CD14-positive monocyte (primary cell): Measurements from ENCODE around the gene LIMK2. TPM values are rescaled to one million over a fixed set of nuclear protein-coding genes. Genes with fewer than 3 reads are reported as not detected.

Experiments used
- DNase-seq, 3 donors: peaks; one replicate each; pipeline ENCODE4 v3.0.0-alpha.2; 2011 to 2022
- H2AFZ ChIP-seq: 2 replicates; pipeline ENCODE4 v1.6.0; 2012; ENCODE audit warnings: mild to moderate bottlenecking, low read depth, low read length, inconsistent platforms; ENCODE audit not compliant: insufficient read depth, poor library complexity, severe bottlenecking
- H3K27ac ChIP-seq, 2 donors: 1 replicate in 1 of 2; 2 replicates in 1 of 2; pipeline ENCODE4 v1.5.1; 2012 to 2013; ENCODE audit warnings: low read length in 2 of 2, control low read depth in 1 of 2, inconsistent platforms in 1 of 2, low read depth in 1 of 2, mild to moderate bottlenecking in 1 of 2
- H3K27me3 ChIP-seq, 2 donors: one replicate each; pipeline versions ENCODE4 v1.6.0 to v1.6.1; 2011 to 2013; ENCODE audit warnings: low read length in 2 of 2; ENCODE audit not compliant: control insufficient read depth in 2 of 2, insufficient read depth in 2 of 2
- H3K36me3 ChIP-seq, 2 donors: replicated peaks in 1 of 2; 1 replicate in 1 of 2; 2 replicates in 1 of 2; pipeline versions ENCODE4 v1.5.1 to v1.6.1; 2012 to 2013; ENCODE audit warnings: low read length in 2 of 2, control low read depth in 1 of 2, inconsistent platforms in 1 of 2, mild to moderate bottlenecking in 1 of 2; ENCODE audit not compliant: insufficient read depth in 2 of 2, control insufficient read depth in 1 of 2
- H3K4me1 ChIP-seq, 2 donors: 1 replicate in 1 of 2; 2 replicates in 1 of 2; pipeline versions ENCODE4 v1.5.1 to v1.6.1; 2012 to 2013; ENCODE audit warnings: low read length in 2 of 2, control low read depth in 1 of 2, inconsistent platforms in 1 of 2, mild to moderate bottlenecking in 1 of 2, moderate library complexity in 1 of 2; ENCODE audit not compliant: insufficient read depth in 2 of 2, control insufficient read depth in 1 of 2
- H3K4me2 ChIP-seq: replicated peaks from 2 replicates; pipeline ENCODE3; 2012; ENCODE audit warnings: low read length, moderate library complexity, mild to moderate bottlenecking; ENCODE audit not compliant: poor library complexity, severe bottlenecking; ENCODE audit errors: extremely low read depth
- H3K4me3 ChIP-seq, 3 experiments: fragments of 200-600 bp in 1 of 3; sonication (generic) in 1 of 3; replicated peaks in 1 of 3; 1 replicate in 2 of 3; 2 replicates in 1 of 3; pipeline ENCODE4 v1.5.1; 2011 to 2013; ENCODE audit warnings: low read length in 3 of 3, mild to moderate bottlenecking in 3 of 3, control low read depth in 2 of 3, low read depth in 2 of 3, inconsistent platforms in 1 of 3, moderate library complexity in 1 of 3
- H3K79me2 ChIP-seq: 2 replicates; pipeline ENCODE4 v1.6.0; 2012; ENCODE audit warnings: mild to moderate bottlenecking, control low read depth, inconsistent platforms, low read length, moderate library complexity; ENCODE audit not compliant: insufficient read depth
- H3K9ac ChIP-seq: 2 replicates; pipeline ENCODE4 v1.6.0; 2017; ENCODE audit warnings: low read length, mild to moderate bottlenecking; ENCODE audit not compliant: insufficient read depth, poor library complexity, severe bottlenecking
- H3K9me3 ChIP-seq, 2 donors: replicated peaks in 1 of 2; 1 replicate in 1 of 2; 2 replicates in 1 of 2; pipeline versions ENCODE4 v1.5.1 to v1.6.1; 2012 to 2013; ENCODE audit warnings: low read length in 2 of 2, control low read depth in 1 of 2; ENCODE audit not compliant: control insufficient read depth in 1 of 2, insufficient read depth in 1 of 2
- H4K20me1 ChIP-seq: 2 replicates; pipeline ENCODE4 v1.6.0; 2012; ENCODE audit warnings: mild to moderate bottlenecking, low read length, control low read depth, moderate library complexity; ENCODE audit not compliant: insufficient read depth
- H3K27ac Mint-ChIP-seq, 7 donors: one replicate each; pipeline ENCODE4 v1.8.0; 2020; ENCODE audit warnings: mild to moderate bottlenecking in 7 of 7, mixed read lengths in 7 of 7, moderate library complexity in 6 of 7, inconsistent platforms in 2 of 7
- H3K27me3 Mint-ChIP-seq, 3 donors: one replicate each; pipeline ENCODE4 v1.8.0; 2021 to 2022; ENCODE audit warnings: low read depth in 3 of 3, mild to moderate bottlenecking in 3 of 3, mixed read lengths in 3 of 3, moderate library complexity in 3 of 3, inconsistent platforms in 1 of 3
- H3K36me3 Mint-ChIP-seq, 2 donors: one replicate each; pipeline ENCODE4 v1.8.0; 2020; ENCODE audit warnings: mixed read lengths in 2 of 2, inconsistent platforms in 1 of 2, mild to moderate bottlenecking in 1 of 2
- H3K4me1 Mint-ChIP-seq: one replicate; pipeline ENCODE4 v1.8.0; 2020; ENCODE audit warnings: mild to moderate bottlenecking, mixed read lengths
- H3K4me3 Mint-ChIP-seq, 2 donors: one replicate each; pipeline ENCODE4 v1.8.0; 2020; ENCODE audit warnings: mild to moderate bottlenecking in 2 of 2, mixed read lengths in 2 of 2, moderate library complexity in 1 of 2
- H3K9me3 Mint-ChIP-seq, 7 donors: one replicate each; pipeline ENCODE4 v1.8.0; 2020 to 2022; ENCODE audit warnings: mixed read lengths in 7 of 7, mild to moderate bottlenecking in 6 of 7, moderate library complexity in 6 of 7, inconsistent platforms in 2 of 7
- WGBS: methylation state at CpG from one replicate; pipeline ENCODE4 v1.1.5; 2013; ENCODE audit warnings: missing lambda C conversion rate; ENCODE audit not compliant: insufficient coverage; 5-methylcytosine and 5-hydroxymethylcytosine counted together
- intact Hi-C, 2 donors: fragments of 100-400 bp; cut with micrococcal nuclease; formaldehyde crosslinking; loops; one replicate each; pipeline versions ENCODE4 v1.15.0 to v1.15.1; 2023
- polyA plus RNA-seq, 3 donors: library from polyadenylated mRNA; depleted of rRNA in 1 of 3; unstranded in 2 of 3; stranded (reverse) in 1 of 3; fragments of 300-500 nt in 2 of 3; fragments of >200 nt in 1 of 3; fragmentation: Illumina TruSeq in 2 of 3; gene quantifications; 1 replicate in 2 of 3; 2 replicates in 1 of 3; pipeline ENCODE4 v1.2.3, GENCODE V29; 2012 to 2021
- TF ChIP-seq, protein P1 (sequence below): fragments of 200-600 bp; IDR thresholded peaks from one replicate; pipeline ENCODE4 v1.8.0; 2022; ENCODE audit warnings: antibody characterized with exemption, mild to moderate bottlenecking

LIMK2 gene
- polyA plus RNA-seq, 3 donors = 5.5 to 14.2 (median 10.1) TPM

DNA sequence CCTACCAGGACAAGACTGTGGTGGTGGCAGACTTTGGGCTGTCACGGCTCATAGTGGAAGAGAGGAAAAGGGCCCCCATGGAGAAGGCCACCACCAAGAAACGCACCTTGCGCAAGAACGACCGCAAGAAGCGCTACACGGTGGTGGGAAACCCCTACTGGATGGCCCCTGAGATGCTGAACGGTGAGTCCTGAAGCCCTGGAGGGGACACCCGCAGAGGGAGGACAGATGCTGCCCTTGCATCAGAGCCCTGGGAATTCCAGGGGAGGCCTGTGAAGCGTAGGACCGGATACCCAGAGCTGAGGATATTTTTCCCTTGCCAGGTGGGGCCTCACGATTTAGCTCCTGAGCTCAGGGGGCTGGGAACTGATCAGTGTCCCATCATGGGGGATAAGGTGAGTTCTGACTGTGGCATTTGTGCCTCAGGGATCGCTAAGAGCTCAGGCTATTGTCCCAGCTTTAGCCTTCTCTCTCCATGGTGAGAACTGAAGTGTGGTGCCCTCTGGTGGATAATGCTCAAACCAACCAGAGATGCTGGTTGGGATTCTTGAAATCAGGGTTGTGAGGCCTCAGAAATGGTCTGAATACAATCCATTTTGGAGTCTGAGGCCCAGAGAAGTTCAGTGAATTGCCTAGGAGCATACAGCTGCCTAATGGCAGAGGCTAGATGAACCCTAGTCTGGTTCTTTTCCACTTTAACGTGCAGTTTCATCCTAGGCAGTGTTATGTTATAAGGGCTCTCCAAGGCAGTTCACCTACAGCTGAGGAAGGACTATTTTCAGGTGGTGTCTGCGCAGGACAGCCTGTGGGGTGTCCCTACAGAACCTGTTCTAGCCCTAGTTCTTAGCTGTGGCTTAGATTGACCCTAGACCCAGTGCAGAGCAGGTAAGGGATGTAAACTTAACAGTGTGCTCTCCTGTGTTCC lies 60.7 kb downstream of the LIMK2 start:
- TF ChIP-seq, protein P1, sequence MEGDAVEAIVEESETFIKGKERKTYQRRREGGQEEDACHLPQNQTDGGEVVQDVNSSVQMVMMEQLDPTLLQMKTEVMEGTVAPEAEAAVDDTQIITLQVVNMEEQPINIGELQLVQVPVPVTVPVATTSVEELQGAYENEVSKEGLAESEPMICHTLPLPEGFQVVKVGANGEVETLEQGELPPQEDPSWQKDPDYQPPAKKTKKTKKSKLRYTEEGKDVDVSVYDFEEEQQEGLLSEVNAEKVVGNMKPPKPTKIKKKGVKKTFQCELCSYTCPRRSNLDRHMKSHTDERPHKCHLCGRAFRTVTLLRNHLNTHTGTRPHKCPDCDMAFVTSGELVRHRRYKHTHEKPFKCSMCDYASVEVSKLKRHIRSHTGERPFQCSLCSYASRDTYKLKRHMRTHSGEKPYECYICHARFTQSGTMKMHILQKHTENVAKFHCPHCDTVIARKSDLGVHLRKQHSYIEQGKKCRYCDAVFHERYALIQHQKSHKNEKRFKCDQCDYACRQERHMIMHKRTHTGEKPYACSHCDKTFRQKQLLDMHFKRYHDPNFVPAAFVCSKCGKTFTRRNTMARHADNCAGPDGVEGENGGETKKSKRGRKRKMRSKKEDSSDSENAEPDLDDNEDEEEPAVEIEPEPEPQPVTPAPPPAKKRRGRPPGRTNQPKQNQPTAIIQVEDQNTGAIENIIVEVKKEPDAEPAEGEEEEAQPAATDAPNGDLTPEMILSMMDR = peak; percentile 79
- no peak overlapping the region for H3K4me2 ChIP-seq
- H3K36me3 ChIP-seq = peaks cover 62 to 91% of the 10 kb centered on the region in 2 donors
- peaks cover 5 to 6% of the 10 kb centered on the region in 2 donors for H3K4me1 ChIP-seq
- no peaks in the 10 kb centered on the region for H4K20me1 ChIP-seq
- H3K27me3 ChIP-seq = no peaks in the 10 kb centered on the region
- peaks cover 0 to 2% (median 2%) of the 10 kb centered on the region in 3 donors for H3K27me3 Mint-ChIP-seq
- H3K9me3 Mint-ChIP-seq = peaks cover 0 to 2% (median 0%) of the 10 kb centered on the region in 7 donors
- no peaks in the 10 kb centered on the region for H3K9me3 ChIP-seq
- H3K9ac ChIP-seq = no peak overlapping the region
- peaks cover 7% of the 10 kb centered on the region for H3K4me1 Mint-ChIP-seq
- H2AFZ ChIP-seq = no peak overlapping the region
- intact Hi-C loops = loop anchor here (5.0 to 10.0 kb wide), 4 partner anchors 60 to 508 kb away; partner anchors contain the start of genes LIMK2 (in 1 of the 2) and SELENOM (in 1 of the 2)
- WGBS = 35% methylated on average over 12 of the region's 15 CpGs
- peak; percentile 49 to 74 (median 49) for DNase-seq
- H3K36me3 Mint-ChIP-seq = peaks cover 73 to 85% of the 10 kb centered on the region in 2 donors
- H3K27ac ChIP-seq = peak overlapping the region in 1 of 2 donors; percentile 36
- no peak overlapping the region for H3K4me3 Mint-ChIP-seq
- H3K79me2 ChIP-seq = no peaks in the 10 kb centered on the region
- no peak overlapping the region for H3K4me3 ChIP-seq
- H3K27ac Mint-ChIP-seq = peak overlapping the region in 5 of 7 donors; percentile 33 to 70 (median 62)

DNA sequence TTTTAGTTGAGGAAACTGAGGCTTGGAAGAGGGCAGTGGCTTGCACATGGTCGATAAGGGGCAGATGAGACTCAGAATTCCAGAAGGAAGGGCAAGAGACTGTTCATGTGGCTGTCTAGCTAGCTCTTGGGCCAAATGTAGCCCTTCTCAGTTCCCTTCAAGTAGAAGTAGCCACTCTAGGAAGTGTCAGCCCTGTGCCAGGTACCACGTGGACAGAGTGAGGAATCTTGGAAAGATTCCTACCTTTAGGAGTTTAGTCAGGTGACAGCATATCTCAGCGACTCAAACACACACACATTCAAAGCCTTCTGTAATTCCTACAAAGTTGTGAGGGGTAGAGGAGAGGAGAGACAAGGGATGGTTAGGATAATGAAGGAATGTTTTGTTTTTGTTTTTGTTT lies 61.9 kb downstream of the LIMK2 start:
- TF ChIP-seq, protein P1 = no peak
- Histone ChIP-seq H3K36me3 (peaks cover 64 to 91% of the 10 kb centered on the region in 2 donors), H4K20me1 (peaks cover under 1% of the 10 kb centered on the region), H3K4me3 (no peak overlapping the region), H3K4me1 (peaks cover 5 to 6% of the 10 kb centered on the region in 2 donors), H3K79me2 (no peaks in the 10 kb centered on the region), H3K4me2 (no peak overlapping the region), H3K27me3 (no peaks in the 10 kb centered on the region), H3K9ac (no peak overlapping the region), H2AFZ (no peak overlapping the region), H3K9me3 (no peaks in the 10 kb centered on the region), H3K27ac (no peak overlapping the region)
- peak overlapping the region in 2 of 7 donors; percentile 18 to 69 for H3K27ac Mint-ChIP-seq
- H3K36me3 Mint-ChIP-seq = peaks cover 72 to 86% of the 10 kb centered on the region in 2 donors
- H3K4me1 Mint-ChIP-seq = peaks cover 7% of the 10 kb centered on the region
- no CpG with 5 or more reads among the region's 3 CpGs for WGBS
- no peak for DNase-seq
- intact Hi-C loops = loop anchor here (5.0 to 10.0 kb wide), 4 partner anchors 62 to 509 kb away; partner anchors contain the start of genes LIMK2 (in 1 of the 2) and SELENOM (in 1 of the 2)
- H3K9me3 Mint-ChIP-seq = peaks cover 0 to 2% (median 0%) of the 10 kb centered on the region in 7 donors
- H3K4me3 Mint-ChIP-seq = no peak overlapping the region
- H3K27me3 Mint-ChIP-seq = peaks cover 0 to 2% (median 2%) of the 10 kb centered on the region in 3 donors
